GM12878 (cell line): ENCODE measurements around the gene ZFYVE19. TPM values are rescaled to one million over a fixed set of nuclear protein-coding genes. Genes with fewer than 3 reads are reported as not detected.

ENCODE experiments used
- ATAC-seq: fragments of 200-7000 bp; cut with Tn5 transposase; 3 replicates; pipeline ENCODE4 v1.9.1; 2020; ENCODE audit warnings: mild to moderate bottlenecking, moderate library complexity
- BruUV-seq: library from RNA; stranded (reverse); fragments of 400-500 nt; replicated peaks from 2 replicates; lab custom pipeline; 2021; lab: Mats Ljungman, UMichigan
- CTCF ChIA-PET: fragments of 300-600 bp; sonication (Branson Sonifier 250); formaldehyde crosslinking; extraction: SDS; loops from one replicate; lab custom pipeline; 2021; ENCODE audit warnings: inconsistent platforms; lab: Yijun Ruan, JAX
- POLR2A ChIA-PET: fragments of 350-600 bp; formaldehyde crosslinking; extraction: SDS; loops from one replicate; lab custom pipeline; 2021; ENCODE audit warnings: inconsistent platforms; lab: Charles Lee
- RAD21 ChIA-PET: fragments of 300-600 bp; sonication (Branson Sonifier 250); formaldehyde crosslinking; loops from one replicate; lab custom pipeline; 2023; ENCODE audit warnings: antibody characterized with exemption; ENCODE audit not compliant: unreplicated experiment; lab: Charles Lee
- SMC1A ChIA-PET: fragments of 300-600 bp; sonication (Branson Sonifier 250); formaldehyde crosslinking; loops from one replicate; lab custom pipeline; 2023; ENCODE audit not compliant: unreplicated experiment, uncharacterized antibody; lab: Charles Lee
- DNase-seq: peaks from one replicate; pipeline ENCODE4 v3.0.0-alpha.2; 2011; ENCODE audit warnings: low read depth, low spot score
- FAIRE-seq: peaks from 3 replicates; lab custom pipeline; 2011; peaks lifted over from hg19 to GRCh38; lab: Jason Lieb, UNC
- H2AFZ ChIP-seq: 2 replicates; pipeline ENCODE4 v1.6.0; 2011; ENCODE audit warnings: low read depth, low read length, control low read depth; ENCODE audit not compliant: control insufficient read depth
- H3K27ac ChIP-seq: 2 replicates; pipeline ENCODE4 v1.5.1; 2011; ENCODE audit warnings: control low read depth; ENCODE audit not compliant: control insufficient read depth, insufficient read depth
- H3K27me3 ChIP-seq, 2 experiments: replicated peaks in 1 of 2; 2 replicates each; pipeline versions ENCODE4 v1.6.0 to v1.6.1; 2011; ENCODE audit warnings: low read length in 1 of 2; ENCODE audit not compliant: control insufficient read depth in 2 of 2, insufficient read depth in 2 of 2
- H3K36me3 ChIP-seq, 2 experiments: 2 replicates each; pipeline ENCODE4 v1.5.1; 2011; ENCODE audit warnings: low read length in 1 of 2; ENCODE audit not compliant: control insufficient read depth in 2 of 2, insufficient read depth in 2 of 2
- H3K4me1 ChIP-seq: 2 replicates; pipeline ENCODE4 v1.6.1; 2011; ENCODE audit warnings: mild to moderate bottlenecking, low read length, moderate library complexity, mixed read lengths; ENCODE audit not compliant: control insufficient read depth, insufficient read depth
- H3K4me2 ChIP-seq: 2 replicates; pipeline ENCODE4 v1.6.0; 2011; ENCODE audit warnings: control low read depth; ENCODE audit not compliant: control insufficient read depth, insufficient read depth
- H3K4me3 ChIP-seq: fragments of 200-600 bp; sonication (generic); 2 replicates; pipeline ENCODE4 v1.5.1; 2016
- H3K79me2 ChIP-seq: 2 replicates; pipeline ENCODE4 v1.6.0; 2011; ENCODE audit warnings: low read length; ENCODE audit not compliant: control insufficient read depth, insufficient read depth
- H3K9ac ChIP-seq: 2 replicates; pipeline ENCODE4 v1.8.0; 2011; ENCODE audit warnings: low read length, control low read depth, mixed read lengths; ENCODE audit not compliant: control insufficient read depth, insufficient read depth
- H3K9me3 ChIP-seq: replicated peaks from 3 replicates; pipeline ENCODE4 v1.5.1; 2011; ENCODE audit warnings: mild to moderate bottlenecking, low read length; ENCODE audit not compliant: control insufficient read depth, insufficient read depth
- H4K20me1 ChIP-seq: 2 replicates; pipeline ENCODE4 v1.6.0; 2011; ENCODE audit not compliant: control insufficient read depth, insufficient read depth
- ASH2L ChIP-seq: fragments of 300-600, 200-600 bp; sonication (generic); IDR thresholded peaks from 2 replicates; pipeline ENCODE4 v1.6.1; 2017; ENCODE audit warnings: low read depth, mild to moderate bottlenecking, borderline replicate concordance
- ESRRA ChIP-seq: IDR thresholded peaks from 2 replicates; pipeline ENCODE4 v1.6.1; 2012; ENCODE audit warnings: mild to moderate bottlenecking, low read length, improper control_type of control experiment
- SREBF1 ChIP-seq: IDR thresholded peaks from 2 replicates; pipeline ENCODE4 v1.6.1; 2012; ENCODE audit warnings: mild to moderate bottlenecking, low read length
- ZZZ3 ChIP-seq: IDR thresholded peaks from 2 replicates; pipeline ENCODE4 v1.6.1; 2011; ENCODE audit warnings: low read depth; ENCODE audit not compliant: control insufficient read depth, insufficient read length
- WGBS: methylation state at CpG from one replicate; pipeline ENCODE4 v1.1.6; 2016; ENCODE audit warnings: low lambda C conversion rate; ENCODE audit not compliant: insufficient replicate concordance, insufficient coverage; ENCODE audit errors: missing lambda C conversion rate; 5-methylcytosine and 5-hydroxymethylcytosine counted together
- in situ Hi-C: fragments of 300-500 bp; cut with MboI; formaldehyde crosslinking; loops from 9 replicates; pipeline ENCODE4 v1.14.3; 2018; ENCODE audit warnings: mixed read lengths
- intact Hi-C: fragments of 100-400 bp; cut with micrococcal nuclease; formaldehyde crosslinking; loops from one replicate; pipeline ENCODE4 v1.14.2; 2022; ENCODE audit not compliant: unreplicated experiment
- polyA plus RNA-seq, 11 experiments: library from polyadenylated mRNA; depleted of rRNA in 4 of 11; unstranded in 6 of 11; stranded (reverse) in 5 of 11; fragments of >200 nt; fragmentation: Nextera tagmentation in 4 of 11; fragmentation: Illumina TruSeq in 1 of 11; extraction: Ambion mirVana in 4 of 11; extraction: Trizol in 1 of 11; gene quantifications; 1 replicate in 1 of 11; 2 replicates in 10 of 11; pipeline versions ENCODE4 v1.2.1 to v1.2.3, GENCODE V29; 2011 to 2016; ENCODE audit warnings: inconsistent platforms in 2 of 11, missing spikeins in 2 of 11, low read depth in 1 of 11
- total RNA-seq, 4 experiments: library from RNA; depleted of rRNA in 3 of 4; stranded (reverse); fragments of >200 nt in 3 of 4; fragmentation: Illumina TruSeq in 1 of 4; extraction: Trizol in 1 of 4; gene quantifications; 2 replicates each; pipeline versions ENCODE4 v1.2.1 to v1.2.3, GENCODE V29; 2013 to 2021
- TF ChIP-seq, protein P1 (sequence below): fragments of 450-650 bp; IDR thresholded peaks from 2 replicates; pipeline ENCODE4 v1.6.1; 2018; ENCODE audit warnings: mild to moderate bottlenecking, low read depth, moderate library complexity; ENCODE audit not compliant: partially characterized antibody
- TF ChIP-seq, protein P2 (sequence below): fragments of 450-650 bp; IDR thresholded peaks from 2 replicates; pipeline ENCODE4 v1.6.1; 2017; ENCODE audit warnings: mild to moderate bottlenecking
- TF ChIP-seq, protein P3 (sequence below): fragments of 450-650 bp; formaldehyde crosslinking; IDR thresholded peaks from 2 replicates; pipeline ENCODE4 v1.4.0; 2020; ENCODE audit warnings: mild to moderate bottlenecking, moderate library complexity

ZFYVE19 gene
- total and polyA plus RNA-seq, 10 of the 15 experiments (the other 5 are each of a cell fraction or from before 2014, with no cell fraction given): 1.7 to 36.3 (median 17.0) TPM

DNA sequence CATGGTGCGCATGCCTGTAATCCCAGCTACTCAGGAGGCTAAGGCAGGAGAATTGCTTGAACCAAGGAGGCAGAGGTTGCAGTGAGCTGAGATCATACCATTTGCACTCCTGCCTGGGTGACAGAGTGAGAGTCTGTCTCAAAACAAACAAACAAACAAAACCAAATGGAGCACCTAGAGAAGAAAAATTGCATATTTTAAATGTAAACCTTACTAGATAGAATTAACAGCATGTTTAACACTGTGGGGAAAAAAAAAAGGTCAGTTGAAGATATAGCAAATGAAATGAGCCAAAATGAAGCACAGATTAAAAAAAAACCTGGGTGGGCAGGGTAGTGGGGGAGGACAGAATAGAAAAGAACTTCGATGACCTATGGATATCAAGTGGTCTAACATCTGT lies 14.3 kb downstream of the ZFYVE19 start (continued):
- TF ChIP-seq, protein P1, sequence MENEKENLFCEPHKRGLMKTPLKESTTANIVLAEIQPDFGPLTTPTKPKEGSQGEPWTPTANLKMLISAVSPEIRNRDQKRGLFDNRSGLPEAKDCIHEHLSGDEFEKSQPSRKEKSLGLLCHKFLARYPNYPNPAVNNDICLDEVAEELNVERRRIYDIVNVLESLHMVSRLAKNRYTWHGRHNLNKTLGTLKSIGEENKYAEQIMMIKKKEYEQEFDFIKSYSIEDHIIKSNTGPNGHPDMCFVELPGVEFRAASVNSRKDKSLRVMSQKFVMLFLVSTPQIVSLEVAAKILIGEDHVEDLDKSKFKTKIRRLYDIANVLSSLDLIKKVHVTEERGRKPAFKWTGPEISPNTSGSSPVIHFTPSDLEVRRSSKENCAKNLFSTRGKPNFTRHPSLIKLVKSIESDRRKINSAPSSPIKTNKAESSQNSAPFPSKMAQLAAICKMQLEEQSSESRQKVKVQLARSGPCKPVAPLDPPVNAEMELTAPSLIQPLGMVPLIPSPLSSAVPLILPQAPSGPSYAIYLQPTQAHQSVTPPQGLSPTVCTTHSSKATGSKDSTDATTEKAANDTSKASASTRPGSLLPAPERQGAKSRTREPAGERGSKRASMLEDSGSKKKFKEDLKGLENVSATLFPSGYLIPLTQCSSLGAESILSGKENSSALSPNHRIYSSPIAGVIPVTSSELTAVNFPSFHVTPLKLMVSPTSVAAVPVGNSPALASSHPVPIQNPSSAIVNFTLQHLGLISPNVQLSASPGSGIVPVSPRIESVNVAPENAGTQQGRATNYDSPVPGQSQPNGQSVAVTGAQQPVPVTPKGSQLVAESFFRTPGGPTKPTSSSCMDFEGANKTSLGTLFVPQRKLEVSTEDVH: no peak
- TF ChIP-seq, protein P2, sequence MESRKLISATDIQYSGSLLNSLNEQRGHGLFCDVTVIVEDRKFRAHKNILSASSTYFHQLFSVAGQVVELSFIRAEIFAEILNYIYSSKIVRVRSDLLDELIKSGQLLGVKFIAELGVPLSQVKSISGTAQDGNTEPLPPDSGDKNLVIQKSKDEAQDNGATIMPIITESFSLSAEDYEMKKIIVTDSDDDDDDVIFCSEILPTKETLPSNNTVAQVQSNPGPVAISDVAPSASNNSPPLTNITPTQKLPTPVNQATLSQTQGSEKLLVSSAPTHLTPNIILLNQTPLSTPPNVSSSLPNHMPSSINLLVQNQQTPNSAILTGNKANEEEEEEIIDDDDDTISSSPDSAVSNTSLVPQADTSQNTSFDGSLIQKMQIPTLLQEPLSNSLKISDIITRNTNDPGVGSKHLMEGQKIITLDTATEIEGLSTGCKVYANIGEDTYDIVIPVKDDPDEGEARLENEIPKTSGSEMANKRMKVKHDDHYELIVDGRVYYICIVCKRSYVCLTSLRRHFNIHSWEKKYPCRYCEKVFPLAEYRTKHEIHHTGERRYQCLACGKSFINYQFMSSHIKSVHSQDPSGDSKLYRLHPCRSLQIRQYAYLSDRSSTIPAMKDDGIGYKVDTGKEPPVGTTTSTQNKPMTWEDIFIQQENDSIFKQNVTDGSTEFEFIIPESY: no peak
- no peak for TF ChIP-seq SREBF1

DNA sequence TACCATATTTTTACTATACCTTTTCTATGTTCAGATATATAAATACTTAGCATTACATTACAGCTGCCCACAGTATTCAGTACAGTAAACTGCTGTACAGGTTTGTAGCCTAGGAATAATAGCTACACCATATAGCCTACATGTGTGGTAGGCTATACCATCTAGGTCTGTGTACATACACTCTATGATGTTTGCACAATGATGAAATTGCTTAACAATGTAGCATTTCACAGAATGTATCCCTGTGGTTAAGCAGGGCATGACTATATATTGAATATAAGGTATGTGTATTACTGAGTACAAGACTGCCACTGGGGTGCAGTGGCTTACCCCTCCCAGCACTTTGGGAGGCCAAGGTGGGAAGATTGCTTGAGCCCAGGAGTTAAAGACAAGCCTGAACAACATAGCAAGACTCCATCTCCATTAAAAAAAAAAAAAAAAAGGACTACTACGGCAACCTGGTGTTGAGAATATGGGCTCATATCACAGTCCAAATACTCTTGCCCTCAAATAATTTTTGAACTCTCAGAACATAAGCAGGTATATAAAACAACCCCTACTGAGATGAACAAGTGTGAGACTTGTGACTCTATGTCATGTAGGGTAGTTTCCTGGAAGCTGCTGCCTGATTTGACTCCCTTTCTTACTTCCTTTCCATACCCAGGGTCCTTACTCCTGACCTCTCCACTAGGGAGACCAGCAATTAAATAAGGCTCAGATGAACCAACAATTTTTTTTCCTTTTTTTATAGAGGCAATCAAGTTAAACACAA lies 16.9 kb downstream of the ZFYVE19 start:
- Histone ChIP-seq H3K27ac (no peak overlapping the region), H3K27me3 (no peaks in the 10 kb centered on the region; a peak in 1 of 4 replicates), H3K79me2 (no peaks in the 10 kb centered on the region), H3K36me3 (no peaks in the 10 kb centered on the region), H3K4me1 (no peaks in the 10 kb centered on the region), H4K20me1 (no peaks in the 10 kb centered on the region), H3K4me3 (no peak overlapping the region), H3K4me2 (no peak overlapping the region), H3K9me3 (no peaks in the 10 kb centered on the region), H3K9ac (no peak overlapping the region), H2AFZ (no peak overlapping the region)
- no peak for ATAC-seq
- BruUV-seq: no TSS peak
- SMC1A ChIA-PET: no interaction called here
- no peak for TF ChIP-seq ESRRA
- no peak for TF ChIP-seq ZZZ3
- TF ChIP-seq, protein P3, sequence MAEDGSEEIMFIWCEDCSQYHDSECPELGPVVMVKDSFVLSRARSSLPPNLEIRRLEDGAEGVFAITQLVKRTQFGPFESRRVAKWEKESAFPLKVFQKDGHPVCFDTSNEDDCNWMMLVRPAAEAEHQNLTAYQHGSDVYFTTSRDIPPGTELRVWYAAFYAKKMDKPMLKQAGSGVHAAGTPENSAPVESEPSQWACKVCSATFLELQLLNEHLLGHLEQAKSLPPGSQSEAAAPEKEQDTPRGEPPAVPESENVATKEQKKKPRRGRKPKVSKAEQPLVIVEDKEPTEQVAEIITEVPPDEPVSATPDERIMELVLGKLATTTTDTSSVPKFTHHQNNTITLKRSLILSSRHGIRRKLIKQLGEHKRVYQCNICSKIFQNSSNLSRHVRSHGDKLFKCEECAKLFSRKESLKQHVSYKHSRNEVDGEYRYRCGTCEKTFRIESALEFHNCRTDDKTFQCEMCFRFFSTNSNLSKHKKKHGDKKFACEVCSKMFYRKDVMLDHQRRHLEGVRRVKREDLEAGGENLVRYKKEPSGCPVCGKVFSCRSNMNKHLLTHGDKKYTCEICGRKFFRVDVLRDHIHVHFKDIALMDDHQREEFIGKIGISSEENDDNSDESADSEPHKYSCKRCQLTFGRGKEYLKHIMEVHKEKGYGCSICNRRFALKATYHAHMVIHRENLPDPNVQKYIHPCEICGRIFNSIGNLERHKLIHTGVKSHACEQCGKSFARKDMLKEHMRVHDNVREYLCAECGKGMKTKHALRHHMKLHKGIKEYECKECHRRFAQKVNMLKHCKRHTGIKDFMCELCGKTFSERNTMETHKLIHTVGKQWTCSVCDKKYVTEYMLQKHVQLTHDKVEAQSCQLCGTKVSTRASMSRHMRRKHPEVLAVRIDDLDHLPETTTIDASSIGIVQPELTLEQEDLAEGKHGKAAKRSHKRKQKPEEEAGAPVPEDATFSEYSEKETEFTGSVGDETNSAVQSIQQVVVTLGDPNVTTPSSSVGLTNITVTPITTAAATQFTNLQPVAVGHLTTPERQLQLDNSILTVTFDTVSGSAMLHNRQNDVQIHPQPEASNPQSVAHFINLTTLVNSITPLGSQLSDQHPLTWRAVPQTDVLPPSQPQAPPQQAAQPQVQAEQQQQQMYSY: no peak
- no peak for TF ChIP-seq ASH2L
- POLR2A ChIA-PET: interaction anchor here (0.7 kb wide), 1 partner anchor 20 kb away, joined by 4 read pairs; the partner anchor contains the start of gene SPINT1
- in situ Hi-C loops (no loop called here), intact Hi-C loops (no loop called here)
- FAIRE-seq: no peak
- CTCF ChIA-PET: interaction anchor here (1.3 kb wide), 1 partner anchor 80 kb away, joined by 3 read pairs; no protein-coding TSS in a partner anchor
- RAD21 ChIA-PET: no interaction called here
- no peak for DNase-seq
- WGBS: 40% methylated on average over 1 of the region's 1 CpG
